Astrocyte (in vitro differentiated cells and primary cell): ENCODE results near the gene GDF11.

Experiments
- CTCF ChIP-seq: IDR thresholded peaks from 2 replicates; pipeline ENCODE4 v1.5.1; 2011; ENCODE audit warnings: low read depth, mild to moderate bottlenecking, inconsistent platforms, low read length, moderate library complexity; ENCODE audit not compliant: insufficient read depth
- EZH2 ChIP-seq: IDR thresholded peaks from 2 replicates; pipeline ENCODE4 v1.6.1; 2012; ENCODE audit warnings: mild to moderate bottlenecking, low read length, inconsistent platforms; ENCODE audit not compliant: insufficient read depth

GRCh38 chr12:55736780-55737580 is 5.9 kb upstream of the GDF11 start:
- TF ChIP-seq CTCF (peak; percentile 73), EZH2 (no peak)
